IMR-90 (cell line): Measurements from ENCODE around the gene IL1A. TPM values are rescaled to one million over a fixed set of nuclear protein-coding genes. Genes with fewer than 3 reads are reported as not detected.
A peak's percentile ranks its signal among the peaks of the same experiment; 100 is the strongest.

ENCODE experiments used
- ATAC-seq: fragments of 200-7000 bp; cut with Tn5 transposase; 2 replicates; pipeline ENCODE4 v1.9.1; 2020; ENCODE audit warnings: low read depth, mild to moderate bottlenecking, moderate library complexity
- BruUV-seq: library from RNA; stranded (reverse); fragments of 400-500 nt; replicated peaks from 2 replicates; lab custom pipeline; 2021; lab: Mats Ljungman, UMichigan
- CTCF ChIA-PET: fragments of 300-600 bp; formaldehyde crosslinking; extraction: SDS; loops from one replicate; lab custom pipeline; 2021; ENCODE audit warnings: antibody characterized with exemption; lab: Yijun Ruan, JAX
- POLR2A ChIA-PET: fragments of 300-600 bp; sonication (Branson Sonifier 250); formaldehyde crosslinking; loops from one replicate; lab custom pipeline; 2022; ENCODE audit warnings: antibody characterized with exemption; ENCODE audit not compliant: unreplicated experiment; lab: Charles Lee
- DNase-seq: peaks from one replicate; pipeline ENCODE4 v3.0.0; 2013
- H2AFZ ChIP-seq: replicated peaks from 2 replicates; pipeline ENCODE3; 2013; ENCODE audit warnings: low read length, mild to moderate bottlenecking; ENCODE audit not compliant: poor library complexity
- H2AK5ac ChIP-seq: 2 replicates; pipeline ENCODE4 v1.6.1; 2013; ENCODE audit warnings: low read depth, low read length, inconsistent platforms
- H2AK9ac ChIP-seq: replicated peaks from 2 replicates; pipeline ENCODE3; 2013; ENCODE audit warnings: mild to moderate bottlenecking, low read depth, low read length, moderate library complexity; ENCODE audit not compliant: poor library complexity
- H2BK120ac ChIP-seq: 2 replicates; pipeline ENCODE4 v1.6.1; 2013; ENCODE audit warnings: low read depth, low read length, inconsistent platforms
- H2BK15ac ChIP-seq: 3 replicates; pipeline ENCODE4 v1.6.1; 2013; ENCODE audit warnings: low read depth, low read length, inconsistent platforms
- H2BK20ac ChIP-seq: 2 replicates; pipeline ENCODE4 v1.6.1; 2013; ENCODE audit warnings: low read depth, mild to moderate bottlenecking, inconsistent platforms, low read length, moderate library complexity
- H2BK5ac ChIP-seq: 2 replicates; pipeline ENCODE4 v1.6.1; 2013; ENCODE audit warnings: mild to moderate bottlenecking, low read depth, low read length, inconsistent platforms; ENCODE audit not compliant: poor library complexity, severe bottlenecking
- H3K14ac ChIP-seq: replicated peaks from 2 replicates; pipeline ENCODE4 v1.6.1; 2013; ENCODE audit warnings: low read depth, low read length, inconsistent platforms
- H3K18ac ChIP-seq: 2 replicates; pipeline ENCODE4 v1.6.1; 2013; ENCODE audit warnings: low read depth, low read length, control low read depth
- H3K23ac ChIP-seq: 2 replicates; pipeline ENCODE4 v1.6.1; 2013; ENCODE audit warnings: low read depth, low read length, inconsistent platforms
- H3K27ac ChIP-seq: 2 replicates; pipeline ENCODE4 v1.5.1; 2013; ENCODE audit warnings: mild to moderate bottlenecking, control low read depth, low read length; ENCODE audit not compliant: insufficient read depth
- H3K27me3 ChIP-seq: 2 replicates; pipeline ENCODE4 v1.6.1; 2013; ENCODE audit warnings: low read length; ENCODE audit not compliant: control insufficient read depth, insufficient read depth
- H3K36me3 ChIP-seq: 2 replicates; pipeline ENCODE4 v1.6.1; 2013; ENCODE audit warnings: low read length, mixed read lengths; ENCODE audit not compliant: control insufficient read depth, insufficient read depth
- H3K4ac ChIP-seq: 2 replicates; pipeline ENCODE4 v1.6.1; 2013; ENCODE audit warnings: low read depth, low read length, inconsistent platforms
- H3K4me1 ChIP-seq: 2 replicates; pipeline ENCODE4 v1.6.1; 2013; ENCODE audit warnings: low read length, mixed read lengths; ENCODE audit not compliant: control insufficient read depth, insufficient read depth
- H3K4me2 ChIP-seq: 2 replicates; pipeline ENCODE4 v1.6.1; 2013; ENCODE audit warnings: low read depth, mild to moderate bottlenecking, control low read depth, low read length, moderate library complexity
- H3K4me3 ChIP-seq: 2 replicates; pipeline ENCODE4 v1.5.1; 2013; ENCODE audit warnings: low read depth, mild to moderate bottlenecking, control low read depth, low read length, moderate library complexity; ENCODE audit not compliant: insufficient read depth
- H3K56ac ChIP-seq: 2 replicates; pipeline ENCODE4 v1.6.1; 2013; ENCODE audit warnings: low read length, inconsistent platforms; ENCODE audit not compliant: insufficient read depth; ENCODE audit errors: extremely low read depth
- H3K79me1 ChIP-seq, 2 experiments: 2 replicates each; pipeline ENCODE4 v1.6.1; 2013; ENCODE audit warnings: low read length in 2 of 2, inconsistent platforms in 1 of 2, low read depth in 1 of 2
- H3K9ac ChIP-seq: 2 replicates; pipeline ENCODE4 v1.6.1; 2013; ENCODE audit warnings: low read depth, low read length, control low read depth
- H3K9me1 ChIP-seq: 2 replicates; pipeline ENCODE4 v1.6.1; 2013; ENCODE audit warnings: low read length, inconsistent platforms; ENCODE audit not compliant: insufficient read depth
- H3K9me3 ChIP-seq: 2 replicates; pipeline ENCODE4 v1.6.1; 2013; ENCODE audit warnings: low read length; ENCODE audit not compliant: control insufficient read depth, insufficient read depth
- H4K20me1 ChIP-seq: 2 replicates; pipeline ENCODE4 v1.6.1; 2013; ENCODE audit warnings: low read length, inconsistent platforms; ENCODE audit not compliant: insufficient read depth
- H4K5ac ChIP-seq: 2 replicates; pipeline ENCODE4 v1.6.1; 2013; ENCODE audit warnings: mild to moderate bottlenecking, low read depth, low read length, control low read depth
- H4K8ac ChIP-seq, 2 experiments: 2 replicates each; pipeline ENCODE4 v1.6.1; 2013; ENCODE audit warnings: low read depth in 2 of 2, low read length in 2 of 2, control low read depth in 1 of 2, inconsistent platforms in 1 of 2
- H4K91ac ChIP-seq: 2 replicates; pipeline ENCODE4 v1.6.1; 2013; ENCODE audit warnings: low read depth, low read length, inconsistent platforms; ENCODE audit not compliant: insufficient read depth
- BHLHE40 ChIP-seq: fragments of 150-350 bp; IDR thresholded peaks from 2 replicates; pipeline ENCODE4 v1.6.1; 2016; ENCODE audit warnings: mild to moderate bottlenecking, low read depth, low read length
- CEBPB ChIP-seq: IDR thresholded peaks from 2 replicates; pipeline ENCODE4 v1.6.1; 2012; ENCODE audit warnings: low read depth, low read length, improper control_type of control experiment
- CTCF ChIP-seq: conservative IDR thresholded peaks from 2 replicates; pipeline ENCODE4 v1.5.1; 2012; ENCODE audit warnings: mild to moderate bottlenecking, low read depth, low read length, improper control_type of control experiment
- MXI1 ChIP-seq: IDR thresholded peaks from 2 replicates; pipeline ENCODE4 v1.6.1; 2012; ENCODE audit warnings: low read depth, mild to moderate bottlenecking, low read length, moderate library complexity, borderline replicate concordance
- POLR2A ChIP-seq: IDR thresholded peaks from 2 replicates; pipeline ENCODE4 v1.6.1; 2012; ENCODE audit warnings: mild to moderate bottlenecking, low read depth, low read length
- RCOR1 ChIP-seq: IDR thresholded peaks from 2 replicates; pipeline ENCODE4 v1.6.1; 2012; ENCODE audit warnings: mild to moderate bottlenecking, low read length, improper control_type of control experiment; ENCODE audit not compliant: insufficient replicate concordance
- SMC3 ChIP-seq: fragments of 150-350 bp; IDR thresholded peaks from 2 replicates; pipeline ENCODE4 v1.6.1; 2016; ENCODE audit warnings: low read depth, mild to moderate bottlenecking, antibody characterized with exemption, low read length, moderate library complexity
- WGBS, 2 experiments: methylation state at CpG; one replicate each; pipeline versions ENCODE4 v1.1.5 to v1.1.7; 2013; ENCODE audit warnings: missing lambda C conversion rate in 2 of 2; ENCODE audit not compliant: insufficient read length in 1 of 2; ENCODE audit errors: extremely low coverage in 2 of 2; 5-methylcytosine and 5-hydroxymethylcytosine counted together
- dilution Hi-C: fragments of 300-500 bp; cut with HindIII; formaldehyde crosslinking; loops from one replicate; pipeline ENCODE4 v1.14.3; 2018; ENCODE audit warnings: low sequenced_read_pairs; ENCODE audit not compliant: unreplicated experiment
- in situ Hi-C: fragments of 300-500 bp; cut with MboI; formaldehyde crosslinking; loops from 3 replicates; pipeline ENCODE4 v1.14.3; 2019; ENCODE audit warnings: low sequenced_read_pairs, inconsistent platforms, mixed read lengths
- intact Hi-C: fragments of 100-400 bp; cut with micrococcal nuclease; formaldehyde crosslinking; loops from 2 replicates; pipeline ENCODE4 v1.10.0; 2022
- polyA plus RNA-seq, 3 experiments: library from polyadenylated mRNA; depleted of rRNA; stranded (reverse); fragments of >200 nt; gene quantifications; 2 replicates each; pipeline ENCODE4 v1.2.3, GENCODE V29; 2012; ENCODE audit warnings: low replicate concordance in 1 of 3
- total RNA-seq: library from RNA; depleted of rRNA; stranded (reverse); fragments of >200 nt; gene quantifications from 2 replicates; pipeline ENCODE4 v1.2.3, GENCODE V29; 2012

Gene IL1A
- total and polyA plus RNA-seq, 2 of the 4 experiments (the other 2 are of a cell fraction), result 0.48 to 1.1 TPM

- peaks cover 0 to 16% of the 10 kb centered on the region in 2 experiments; a peak in 2 of 4 replicates for H3K79me1 ChIP-seq
- H2BK15ac ChIP-seq, result no peak overlapping the region
- no TSS peak for BruUV-seq
- peaks cover 19% of the 10 kb centered on the region for H3K9me1 ChIP-seq
- H3K9ac ChIP-seq, result no peak overlapping the region
- ChIA-PET POLR2A (no interaction called here), CTCF (no interaction called here)
- H3K9me3 ChIP-seq, result no peaks in the 10 kb centered on the region
- H4K8ac ChIP-seq, result no peak overlapping the region
- no peaks in the 10 kb centered on the region for H4K20me1 ChIP-seq
- no peak overlapping the region for H3K27ac ChIP-seq
- dilution Hi-C loops (no loop called here), in situ Hi-C loops (no loop called here), intact Hi-C loops (no loop called here)
- TF ChIP-seq BHLHE40 (no peak), SMC3 (no peak), MXI1 (no peak), RCOR1 (no peak), CEBPB (no peak), CTCF (0 out of 2 replicates have a peak, but pooled peaks have one; percentile 4), POLR2A (no peak)
- no peaks in the 10 kb centered on the region for H3K36me3 ChIP-seq
- no peak overlapping the region for H3K4ac ChIP-seq
- no peaks in the 10 kb centered on the region for H3K27me3 ChIP-seq
- no peak overlapping the region for H2AK5ac ChIP-seq
- no peak overlapping the region for H3K18ac ChIP-seq
- H2BK20ac ChIP-seq, result no peak overlapping the region
- H3K4me1 ChIP-seq, result peaks cover 6% of the 10 kb centered on the region
- no peak overlapping the region for H2BK5ac ChIP-seq
- no peak overlapping the region for H3K4me2 ChIP-seq
- no peak overlapping the region for H3K23ac ChIP-seq
- no peak for ATAC-seq
- WGBS, 2 experiments, result no CpG with 5 or more reads among the region's 3 CpGs
- no peak overlapping the region for H3K4me3 ChIP-seq
- no peak overlapping the region for H3K14ac ChIP-seq
- H3K56ac ChIP-seq, result no peak overlapping the region
- no peak overlapping the region for H4K5ac ChIP-seq
- no peak overlapping the region for H2AK9ac ChIP-seq
- DNase-seq, result no peak
- H2BK120ac ChIP-seq, result no peak overlapping the region
- no peak overlapping the region for H2AFZ ChIP-seq
- H4K91ac ChIP-seq, result no peak overlapping the region
These were observed 23.0 kb upstream of the IL1A start for GRCh38 chr2:112807233-112807807.
